IPS-18c (cell line): ENCODE data around the gene PROP1.
"Not testable (repeated sequence)": the region's sequence is repeated elsewhere in the genome, so short reads cannot be mapped to it uniquely, and the experiment has no call there.

Source experiments
- H3K4me3 ChIP-seq: 2 replicates; pipeline ENCODE4 v1.7.0; 2013; ENCODE audit warnings: low read depth, mild to moderate bottlenecking, low read length, moderate library complexity; ENCODE audit not compliant: insufficient read depth
- H3K9me3 ChIP-seq: one replicate; pipeline ENCODE4 v1.6.1; 2013; ENCODE audit warnings: mild to moderate bottlenecking, low read length, moderate library complexity; ENCODE audit not compliant: control insufficient read depth, insufficient read depth

Gene PROP1

DNA sequence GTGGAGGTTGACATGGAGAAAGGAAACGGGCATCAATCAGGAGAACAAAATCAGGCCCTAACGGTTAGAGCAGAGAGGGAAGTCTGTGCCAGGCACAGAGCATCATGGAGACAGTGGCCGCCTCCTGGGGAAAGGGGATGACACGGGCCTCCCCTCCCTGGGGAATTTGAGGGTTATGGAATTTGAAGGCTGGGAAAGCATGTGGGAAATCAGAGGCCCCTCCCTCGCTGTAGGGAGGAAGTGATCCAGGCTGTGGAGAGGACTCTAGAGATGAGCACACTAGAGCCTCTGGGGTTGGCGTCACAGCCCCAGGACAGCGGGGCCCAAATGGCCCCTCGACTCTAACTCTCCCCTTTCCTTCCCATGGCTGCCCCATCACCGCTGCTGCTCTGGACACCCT lies 36.7 kb downstream of the PROP1 start:
- H3K9me3 ChIP-seq = no peaks in the 10 kb centered on the region
- H3K4me3 ChIP-seq = no peak overlapping the region

DNA sequence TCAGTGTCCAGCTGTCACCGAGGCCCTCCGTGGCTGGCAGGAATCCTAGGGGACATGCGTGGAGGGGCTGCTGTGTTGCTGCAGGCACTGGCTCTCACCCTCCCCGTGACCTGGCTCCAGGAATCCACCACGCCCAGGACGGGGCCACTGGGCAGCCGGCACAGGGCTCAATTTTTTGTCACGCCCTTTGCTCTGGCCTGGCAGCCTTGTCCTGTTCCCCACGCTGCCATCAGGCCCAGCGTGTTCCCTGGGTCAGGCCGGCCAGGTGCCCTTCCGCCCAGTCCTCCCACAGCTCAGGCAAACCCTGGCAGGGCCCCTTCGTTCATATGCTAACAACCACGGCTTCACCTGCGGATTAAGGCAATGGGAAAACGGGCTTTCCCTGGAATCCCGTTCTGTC lies 37.3 kb downstream of the PROP1 start:
- Histone ChIP-seq H3K9me3 (no peaks in the 10 kb centered on the region), H3K4me3 (no peak overlapping the region)

DNA sequence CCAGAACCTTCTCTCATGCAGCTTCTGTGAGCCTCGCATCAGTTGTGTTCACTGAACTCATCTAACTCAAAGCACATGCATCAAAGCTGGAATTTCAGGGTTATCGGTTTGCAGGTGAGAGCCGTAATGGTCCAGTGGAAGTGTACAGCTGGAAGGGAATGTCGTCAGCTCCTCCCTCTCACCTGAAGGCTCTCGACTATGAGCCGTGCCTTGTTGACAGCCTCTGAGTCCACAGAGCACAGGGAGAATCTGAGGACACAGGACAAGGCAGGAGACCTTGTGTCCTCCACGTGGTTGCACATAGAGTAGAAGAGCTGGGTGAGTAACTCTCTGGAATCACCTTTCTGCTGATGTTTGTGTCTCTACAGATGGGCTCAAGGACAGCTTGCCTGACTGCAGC lies 38.8 kb downstream of the PROP1 start:
- H3K9me3 ChIP-seq = no peaks in the 10 kb centered on the region
- H3K4me3 ChIP-seq = no peak overlapping the region

DNA sequence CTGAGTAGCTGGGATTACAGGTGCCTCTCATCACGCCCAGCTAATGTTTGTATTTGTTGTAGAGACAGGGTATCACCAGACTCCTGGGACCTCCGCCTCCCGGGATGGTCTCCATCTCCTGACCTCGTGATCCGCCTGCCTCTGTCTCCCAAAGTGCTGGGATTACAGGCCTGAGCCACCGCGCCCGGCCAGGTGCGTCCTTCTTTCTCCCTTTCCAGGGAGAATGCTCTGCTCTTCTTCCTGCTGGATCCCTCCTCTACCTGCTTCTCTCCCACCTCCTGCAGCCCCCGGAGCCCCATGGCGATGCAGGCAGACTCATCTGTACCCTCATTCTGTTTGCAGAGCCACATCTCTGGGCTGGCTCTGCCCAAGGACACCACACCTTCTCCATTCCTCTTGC lies 42.9 kb downstream of the PROP1 start:
- not testable (repeated sequence) for H3K4me3 ChIP-seq, H3K9me3 ChIP-seq

DNA sequence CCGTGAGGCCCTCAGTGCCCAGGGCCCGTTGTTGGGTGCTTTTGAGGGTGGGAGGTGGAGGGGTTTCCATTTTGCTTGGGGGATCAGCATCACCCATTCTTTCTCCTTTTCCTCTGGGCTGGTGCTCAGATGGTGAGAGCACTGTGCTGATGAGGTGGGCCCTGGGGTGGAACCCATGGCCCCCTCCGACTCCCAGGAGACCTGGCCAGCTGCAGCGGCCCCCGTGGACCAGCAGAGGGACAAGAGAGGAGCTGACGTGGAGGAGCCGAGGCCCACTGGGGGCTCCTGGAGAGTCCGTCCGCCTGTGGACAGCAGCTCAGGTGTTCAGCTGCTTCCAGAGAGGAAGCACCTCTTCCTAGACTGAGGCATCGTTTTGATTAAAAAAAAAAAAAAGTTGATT lies 46.4 kb downstream of the PROP1 start:
- H3K9me3 ChIP-seq = not testable (repeated sequence)

DNA sequence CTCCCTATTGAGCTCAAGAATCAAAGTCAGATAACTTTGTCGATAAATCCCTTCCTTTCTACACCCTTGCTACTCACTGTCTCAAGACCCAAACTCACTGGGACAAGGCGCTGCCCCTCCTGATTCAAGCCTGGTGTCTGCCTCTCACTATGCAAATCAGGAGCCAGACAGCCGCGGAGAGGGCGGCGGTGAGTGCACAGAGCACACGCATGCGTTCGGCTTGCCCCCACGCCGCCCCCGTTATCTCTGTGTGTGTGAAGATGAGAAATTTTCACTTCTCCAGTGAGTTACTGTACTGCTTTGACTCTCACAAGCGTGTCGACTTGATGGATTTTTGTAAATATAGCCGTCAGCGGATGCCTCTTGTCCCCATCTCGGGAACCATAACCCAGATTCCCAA lies 47.0 kb downstream of the PROP1 start:
- not testable (repeated sequence) for H3K9me3 ChIP-seq

More for the DNA sequence above, 46.4 kb downstream of the PROP1 start:
- not testable (repeated sequence) for H3K4me3 ChIP-seq

DNA sequence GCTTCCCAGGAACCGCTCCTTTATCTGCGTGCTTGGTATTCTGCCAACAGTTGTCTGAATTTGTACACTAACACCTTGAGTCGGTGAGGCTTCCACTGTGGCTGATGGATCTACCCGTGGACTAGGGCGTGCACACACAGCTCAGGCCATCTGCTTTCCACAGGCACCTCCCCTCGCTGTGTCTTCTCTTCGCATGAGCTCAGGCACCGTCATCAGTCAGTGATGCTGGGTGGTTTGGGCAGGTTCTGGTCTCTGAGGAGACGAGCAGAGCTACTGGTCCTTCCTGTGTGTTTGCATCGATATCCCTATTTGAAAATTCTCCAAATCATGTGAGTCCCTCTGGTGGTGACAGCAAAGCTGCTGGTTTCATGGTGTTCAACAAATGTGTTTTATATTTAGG lies 48.1 kb downstream of the PROP1 start:
- H3K4me3 ChIP-seq, H3K9me3 ChIP-seq: not testable (repeated sequence)

More for the DNA sequence above, 47.0 kb downstream of the PROP1 start:
- not testable (repeated sequence) for H3K4me3 ChIP-seq

DNA sequence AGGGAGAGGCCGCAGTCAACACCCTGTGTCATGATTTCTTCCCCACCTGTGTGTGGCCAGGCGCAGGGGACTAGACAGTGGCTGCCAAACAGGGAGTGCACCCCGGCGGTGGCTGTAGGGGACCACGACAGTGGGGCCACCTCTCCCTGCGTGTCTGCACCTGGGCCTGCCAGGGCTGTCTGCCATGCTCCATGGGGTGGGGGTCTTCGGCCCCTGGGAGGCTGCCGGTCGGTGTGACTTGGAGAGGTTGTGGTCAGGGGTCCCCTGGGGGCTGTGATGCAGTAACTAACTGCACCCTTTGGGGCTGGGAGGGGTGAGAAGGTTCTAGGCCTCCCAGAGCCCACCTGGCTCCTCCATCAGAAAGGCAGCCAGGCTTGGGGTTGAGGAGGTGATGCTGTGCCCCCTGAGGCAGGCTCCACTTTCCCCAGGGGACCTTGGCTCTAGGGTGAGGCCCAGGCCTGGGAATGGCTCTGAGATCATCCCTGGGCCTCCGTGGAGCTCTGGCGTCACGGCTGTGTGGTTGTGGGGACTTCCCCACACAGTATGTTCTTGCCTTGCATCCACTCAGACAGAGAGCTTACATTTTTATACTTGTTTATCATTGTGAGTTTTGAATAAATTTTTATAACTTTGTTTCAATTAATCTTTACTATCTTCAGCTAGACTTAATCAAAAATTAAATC lies 50.3 kb downstream of the PROP1 start:
- not testable (repeated sequence) for H3K4me3 ChIP-seq, H3K9me3 ChIP-seq

DNA sequence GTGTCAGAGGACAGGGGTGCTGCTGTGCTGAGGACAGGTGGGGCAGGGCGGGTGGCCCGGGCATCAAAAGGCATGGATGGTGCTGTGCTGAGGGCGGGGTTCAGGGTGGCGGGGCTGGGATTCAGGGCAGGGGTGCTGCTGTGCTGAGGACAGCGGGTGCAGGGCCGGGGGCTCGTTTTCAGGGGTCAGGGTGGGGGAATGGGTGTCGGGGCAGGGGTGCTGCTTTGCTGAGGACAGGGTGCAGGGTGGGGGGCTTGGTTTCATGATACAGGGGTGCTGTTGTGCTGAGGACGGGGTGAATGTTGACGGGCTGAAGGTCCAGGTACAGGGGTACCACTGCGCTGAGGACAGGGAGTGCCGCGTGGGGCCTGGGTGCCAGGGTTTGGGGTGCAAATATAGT lies 50.9 kb downstream of the PROP1 start:
- H3K9me3 ChIP-seq, H3K4me3 ChIP-seq: not testable (repeated sequence)

DNA sequence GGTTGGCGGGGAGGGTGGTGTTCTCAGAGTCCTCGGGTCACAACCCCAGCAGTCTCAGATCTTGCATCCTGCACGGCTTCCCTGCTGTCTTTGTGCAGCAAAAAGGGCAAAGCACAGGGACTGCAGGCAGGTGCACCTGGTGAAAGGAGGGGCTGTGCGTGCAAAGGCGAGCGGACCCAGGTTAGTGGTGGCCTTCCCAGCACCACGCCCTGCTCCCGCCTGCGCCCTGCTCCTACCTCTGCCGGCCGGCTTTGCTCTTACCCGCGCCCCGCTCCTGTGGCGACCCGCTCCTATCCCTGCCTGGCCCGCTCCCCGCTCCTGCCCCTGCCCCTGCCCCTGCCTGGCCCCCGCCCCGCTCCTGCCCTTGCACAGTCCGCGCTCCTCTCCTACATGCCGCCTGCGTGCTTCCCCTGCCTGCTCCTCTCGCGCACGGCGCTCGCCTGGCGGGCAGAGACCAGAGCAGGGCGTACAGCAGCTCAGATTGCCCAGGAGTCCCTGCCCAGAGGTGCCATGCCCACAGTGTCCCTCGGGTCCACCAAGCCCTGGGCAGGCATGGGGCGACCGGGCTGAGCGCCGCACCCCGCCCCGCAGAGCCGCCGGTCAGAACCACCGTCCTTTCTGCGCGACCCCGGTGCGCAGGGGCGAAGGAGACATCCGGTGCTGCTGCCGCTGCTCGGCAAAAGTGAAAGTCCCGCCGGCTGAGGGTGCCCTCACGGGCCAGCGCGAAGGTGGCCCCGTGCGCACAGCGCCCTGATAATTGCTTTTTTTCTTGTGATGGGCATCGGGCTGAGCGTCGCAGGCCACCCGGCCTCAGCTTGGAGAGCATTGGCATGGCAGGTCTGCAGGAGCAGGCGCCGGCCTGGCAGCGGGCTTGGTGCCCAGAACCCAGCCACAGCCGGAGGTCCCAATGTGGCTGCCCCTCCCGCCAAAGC lies 52.0 kb downstream of the PROP1 start:
- not testable (repeated sequence) for H3K4me3 ChIP-seq

DNA sequence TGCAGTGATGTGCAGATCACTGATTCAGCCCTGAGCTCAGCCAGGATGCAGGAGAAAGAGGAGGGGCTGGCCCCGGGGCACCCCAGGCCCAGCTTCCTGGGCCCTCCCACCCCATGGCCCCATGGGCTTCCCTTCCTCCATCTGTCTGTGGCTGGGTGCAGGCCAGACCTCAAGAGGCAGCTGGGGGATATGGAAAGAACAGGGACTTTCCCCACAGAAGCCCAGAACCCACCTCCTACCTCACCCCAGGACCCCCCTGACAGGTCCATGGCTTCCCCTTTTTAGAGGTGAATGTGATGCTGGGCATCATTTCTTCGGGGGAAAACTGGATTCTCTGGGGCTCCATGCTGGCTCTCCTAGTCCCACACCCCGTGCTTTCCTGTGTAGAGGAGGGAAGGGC lies 53.1 kb downstream of the PROP1 start:
- H3K9me3 ChIP-seq, H3K4me3 ChIP-seq: not testable (repeated sequence)

More for the DNA sequence above, 52.0 kb downstream of the PROP1 start:
- H3K9me3 ChIP-seq = not testable (repeated sequence)
